Measurements from ENCODE around the gene HTATIP2. TPM values are rescaled to one million over a fixed set of nuclear protein-coding genes. Genes with fewer than 3 reads are reported as not detected.

Gene HTATIP2
- total RNA-seq, 1 experiment from 2014 or later, result 48.3 TPM

GRCh38 chr11:20415432-20415831 is 51.9 kb downstream of the HTATIP2 start:
- no peak overlapping the region for H3K4me3 ChIP-seq (ENCODE audit: low read length)
- H3K9ac ChIP-seq (ENCODE audit: low read length), result no peak overlapping the region
- TF ChIP-seq, protein P1, sequence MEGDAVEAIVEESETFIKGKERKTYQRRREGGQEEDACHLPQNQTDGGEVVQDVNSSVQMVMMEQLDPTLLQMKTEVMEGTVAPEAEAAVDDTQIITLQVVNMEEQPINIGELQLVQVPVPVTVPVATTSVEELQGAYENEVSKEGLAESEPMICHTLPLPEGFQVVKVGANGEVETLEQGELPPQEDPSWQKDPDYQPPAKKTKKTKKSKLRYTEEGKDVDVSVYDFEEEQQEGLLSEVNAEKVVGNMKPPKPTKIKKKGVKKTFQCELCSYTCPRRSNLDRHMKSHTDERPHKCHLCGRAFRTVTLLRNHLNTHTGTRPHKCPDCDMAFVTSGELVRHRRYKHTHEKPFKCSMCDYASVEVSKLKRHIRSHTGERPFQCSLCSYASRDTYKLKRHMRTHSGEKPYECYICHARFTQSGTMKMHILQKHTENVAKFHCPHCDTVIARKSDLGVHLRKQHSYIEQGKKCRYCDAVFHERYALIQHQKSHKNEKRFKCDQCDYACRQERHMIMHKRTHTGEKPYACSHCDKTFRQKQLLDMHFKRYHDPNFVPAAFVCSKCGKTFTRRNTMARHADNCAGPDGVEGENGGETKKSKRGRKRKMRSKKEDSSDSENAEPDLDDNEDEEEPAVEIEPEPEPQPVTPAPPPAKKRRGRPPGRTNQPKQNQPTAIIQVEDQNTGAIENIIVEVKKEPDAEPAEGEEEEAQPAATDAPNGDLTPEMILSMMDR (conservative IDR thresholded peaks at IDR 0.05; ENCODE audit: low read depth, low read length), result no peak
- no peak for TF ChIP-seq EZH2phosphoT487 (IDR thresholded peaks at IDR 0.05; ENCODE audit: borderline replicate concordance, low read length)
- no peak for TF ChIP-seq EZH2 (IDR thresholded peaks at IDR 0.05; ENCODE audit: low read length, unreplicated experiment)
- no peaks in the 10 kb centered on the region for H4K20me1 ChIP-seq (ENCODE audit: low read length)
- H3K4me1 ChIP-seq (ENCODE audit: insufficient read depth, low read length), result no peaks in the 10 kb centered on the region
- H3K4me2 ChIP-seq (ENCODE audit: low read length), result no peak overlapping the region
- H3K79me2 ChIP-seq (ENCODE audit: low read length), result no peaks in the 10 kb centered on the region
- H3F3A ChIP-seq (ENCODE audit: low read length, unreplicated experiment), result no peaks in the 10 kb centered on the region
- no peaks in the 10 kb centered on the region for H3K9me2 ChIP-seq (replicated peaks; ENCODE audit: low read length)
- no peak for DNase-seq
- ChIA-PET POLR2A (ENCODE audit: unreplicated experiment) (no interaction called here), CTCF (no interaction called here)
- no peak overlapping the region for H3K27ac ChIP-seq (ENCODE audit: low read length)
- H3K27me3 ChIP-seq (ENCODE audit: low read length), result no peaks in the 10 kb centered on the region
- no peak for ATAC-seq
- BruUV-seq (replicated peaks), result no TSS peak
- no peaks in the 10 kb centered on the region for H3K9me3 ChIP-seq (ENCODE audit: low read length)
- H3K36me3 ChIP-seq (ENCODE audit: low read depth, low read length), result peaks cover 25% of the 10 kb centered on the region
- no peak overlapping the region for H2AFZ ChIP-seq (ENCODE audit: low read length)
- intact Hi-C loops (cut with micrococcal nuclease), result no loop called here

DNA sequence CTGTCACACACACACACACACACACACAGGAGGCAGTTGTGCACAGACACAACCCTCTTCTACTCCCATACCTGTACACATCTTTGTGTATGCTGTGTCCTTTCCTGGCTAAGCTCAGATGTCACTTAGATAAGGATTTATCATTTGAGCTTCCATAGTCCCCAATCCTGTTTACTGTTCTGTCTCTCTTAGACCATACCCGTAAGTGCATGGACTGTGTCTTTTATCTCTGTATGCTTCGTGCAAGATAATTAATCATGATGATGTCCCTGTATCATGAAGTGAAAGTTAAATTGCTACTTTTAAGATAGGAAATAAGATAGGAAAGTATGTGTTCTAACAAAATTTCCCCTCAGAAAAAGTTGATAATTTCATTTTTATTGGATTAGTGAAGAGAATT is 54.3 kb downstream of the HTATIP2 start:
- no peaks in the 10 kb centered on the region for H3K4me1 ChIP-seq (ENCODE audit: insufficient read depth, low read length)
- no peak for DNase-seq
- CTCF ChIA-PET, result no interaction called here
- no peak overlapping the region for H3K27ac ChIP-seq (ENCODE audit: low read length)
- POLR2A ChIA-PET (ENCODE audit: unreplicated experiment), result no interaction called here
- BruUV-seq (replicated peaks), result no TSS peak
- no peak for TF ChIP-seq EZH2 (IDR thresholded peaks at IDR 0.05; ENCODE audit: low read length, unreplicated experiment)
- TF ChIP-seq EZH2phosphoT487 (IDR thresholded peaks at IDR 0.05; ENCODE audit: borderline replicate concordance, low read length), result no peak
- TF ChIP-seq, protein P1 (conservative IDR thresholded peaks at IDR 0.05; ENCODE audit: low read depth, low read length), result no peak
- no peak overlapping the region for H3K9ac ChIP-seq (ENCODE audit: low read length)
- no peaks in the 10 kb centered on the region for H3K27me3 ChIP-seq (ENCODE audit: low read length)
- peaks cover 28% of the 10 kb centered on the region for H3K36me3 ChIP-seq (ENCODE audit: low read depth, low read length)
- intact Hi-C loops (cut with micrococcal nuclease), result no loop called here
- H3K4me2 ChIP-seq (ENCODE audit: low read length), result no peak overlapping the region
- no peaks in the 10 kb centered on the region for H3K79me2 ChIP-seq (ENCODE audit: low read length)
- no peak overlapping the region for H3K4me3 ChIP-seq (ENCODE audit: low read length)
- no peaks in the 10 kb centered on the region for H3K9me3 ChIP-seq (ENCODE audit: low read length)
- H2AFZ ChIP-seq (ENCODE audit: low read length), result no peak overlapping the region
- ATAC-seq, result no peak
- H3K9me2 ChIP-seq (replicated peaks; ENCODE audit: low read length), result no peaks in the 10 kb centered on the region
- no peaks in the 10 kb centered on the region for H4K20me1 ChIP-seq (ENCODE audit: low read length)
- no peaks in the 10 kb centered on the region for H3F3A ChIP-seq (ENCODE audit: low read length, unreplicated experiment)

- Histone ChIP-seq H3K27me3 (ENCODE audit: low read length) (no peaks in the 10 kb centered on the region), H3K79me2 (ENCODE audit: low read length) (no peaks in the 10 kb centered on the region), H3K9me2 (replicated peaks; ENCODE audit: low read length) (no peaks in the 10 kb centered on the region), H3K9ac (ENCODE audit: low read length) (no peak overlapping the region), H3K9me3 (ENCODE audit: low read length) (no peaks in the 10 kb centered on the region), H3K27ac (ENCODE audit: low read length) (no peak overlapping the region), H4K20me1 (ENCODE audit: low read length) (no peaks in the 10 kb centered on the region), H3K4me1 (ENCODE audit: insufficient read depth, low read length) (no peaks in the 10 kb centered on the region), H3F3A (ENCODE audit: low read length, unreplicated experiment) (no peaks in the 10 kb centered on the region), H3K4me2 (ENCODE audit: low read length) (no peak overlapping the region), H3K36me3 (ENCODE audit: low read depth, low read length) (peaks cover 12% of the 10 kb centered on the region), H3K4me3 (ENCODE audit: low read length) (no peak overlapping the region), H2AFZ (ENCODE audit: low read length) (no peak overlapping the region)
- POLR2A ChIA-PET (ENCODE audit: unreplicated experiment), result no interaction called here
- DNase-seq (no peak), ATAC-seq (no peak)
- intact Hi-C loops (cut with micrococcal nuclease), result no loop called here
- TF ChIP-seq EZH2 (IDR thresholded peaks at IDR 0.05; ENCODE audit: low read length, unreplicated experiment), result no peak
- no TSS peak for BruUV-seq (replicated peaks)
- CTCF ChIA-PET, result no interaction called here
Measured at GRCh38 chr11:20421946-20422345, 58.4 kb downstream of the HTATIP2 start.
